Stimulated activated CD8-positive, alpha-beta memory T cell treated with anti-CD3 and anti-CD28 coated beads, Interleukin-2, amount 100 ng/mL, for 48 hours (primary cell): ENCODE results near the gene HK1.

ENCODE experiments used
- DNase-seq, 2 donors: peaks; one replicate each; pipeline ENCODE4 v3.0.0-alpha.2; 2020; ENCODE audit warnings: low read depth in 2 of 2

The HK1 gene

GRCh38 chr10:69419096-69419743 lies 140.9 kb downstream of the HK1 start:
- no peak for DNase-seq

DNA sequence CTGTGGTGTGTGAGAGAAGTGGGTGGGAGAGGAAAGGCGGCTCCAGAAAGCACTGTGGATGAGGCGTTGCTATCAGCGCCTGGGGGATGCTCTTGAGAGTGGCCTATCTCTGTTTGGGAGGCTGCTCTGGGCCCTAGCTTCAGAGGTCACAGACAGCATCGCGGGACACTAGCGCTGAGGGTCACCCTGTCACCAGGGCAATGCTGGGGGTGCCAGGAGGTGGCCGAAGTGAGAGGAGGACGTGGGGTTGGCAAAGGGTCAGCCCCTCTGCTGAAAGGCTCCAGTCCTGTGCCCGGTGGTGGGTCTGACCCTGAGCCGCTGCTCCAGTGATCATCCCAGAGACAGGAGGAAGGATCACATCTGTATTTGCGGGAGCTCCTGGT lies 141.4 kb downstream of the HK1 start:
- no peak for DNase-seq

GRCh38 chr10:69421611-69422308 lies 143.5 kb downstream of the HK1 start:
- DNase-seq = no peak

DNA sequence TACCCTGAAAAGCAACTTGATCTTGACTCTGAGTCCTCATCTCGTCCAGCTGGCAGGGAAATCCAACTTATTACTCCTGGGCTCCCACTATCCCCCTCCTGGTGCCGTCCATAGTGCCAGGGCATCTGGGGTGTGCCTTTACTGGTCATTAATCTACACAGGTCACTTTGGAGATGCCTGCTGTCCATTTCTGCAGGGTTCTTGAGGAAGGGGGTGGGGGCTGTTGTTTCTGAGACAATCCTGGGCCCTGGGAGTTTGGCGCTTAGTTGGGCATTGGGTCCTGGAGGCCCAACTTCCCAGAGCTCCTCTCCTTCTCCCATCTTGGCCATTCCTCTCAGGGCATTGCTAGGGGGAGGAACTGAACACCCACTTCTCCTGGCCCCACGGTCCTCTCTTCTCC lies 144.4 kb downstream of the HK1 start:
- no peak for DNase-seq

GRCh38 chr10:69425041-69425440 lies 146.7 kb downstream of the HK1 start:
- DNase-seq = no peak

DNA sequence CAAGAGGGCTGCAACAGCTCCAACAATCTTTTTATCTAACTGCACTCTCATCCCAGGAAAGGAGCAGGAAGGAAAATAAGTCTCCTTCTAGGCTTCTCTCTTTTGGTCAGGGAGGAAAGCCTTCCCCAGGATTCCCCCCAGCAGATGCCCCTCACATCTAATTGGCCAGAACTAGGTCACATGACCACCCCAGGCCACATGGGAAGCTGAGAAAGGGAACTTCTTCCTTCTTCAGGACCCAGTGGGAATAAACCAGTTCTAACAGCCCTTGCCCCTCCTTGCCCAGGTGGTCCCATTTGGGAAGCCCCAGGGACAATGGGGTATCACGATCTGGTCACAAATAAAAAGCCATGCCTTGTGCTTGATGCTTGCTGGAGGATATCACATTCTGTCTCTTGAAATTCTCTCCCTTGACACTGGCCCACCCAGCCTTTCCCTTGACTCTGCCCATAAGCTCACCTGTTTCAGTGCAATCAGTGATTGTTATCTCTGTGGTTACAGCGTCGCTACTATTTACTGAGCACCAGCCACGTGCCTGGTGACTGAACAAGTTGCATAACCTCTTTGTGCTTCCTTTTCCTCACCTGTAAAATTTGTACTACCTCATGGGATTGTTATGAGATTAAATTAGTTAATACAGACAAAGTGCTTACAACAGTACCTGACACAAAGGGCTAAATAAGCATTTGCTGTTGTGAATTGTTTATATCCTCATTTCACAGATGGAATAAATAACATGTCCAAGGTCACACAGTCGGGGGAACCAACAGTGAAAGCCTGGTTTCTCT lies 147.4 kb downstream of the HK1 start:
- no peak for DNase-seq

GRCh38 chr10:69426376-69426727 lies 148.1 kb downstream of the HK1 start:
- no peak for DNase-seq

GRCh38 chr10:69428165-69428564 lies 149.9 kb downstream of the HK1 start:
- no peak for DNase-seq

- DNase-seq = no peak
Observed at GRCh38 chr10:69434169-69434568, 155.9 kb downstream of the HK1 start.

DNA sequence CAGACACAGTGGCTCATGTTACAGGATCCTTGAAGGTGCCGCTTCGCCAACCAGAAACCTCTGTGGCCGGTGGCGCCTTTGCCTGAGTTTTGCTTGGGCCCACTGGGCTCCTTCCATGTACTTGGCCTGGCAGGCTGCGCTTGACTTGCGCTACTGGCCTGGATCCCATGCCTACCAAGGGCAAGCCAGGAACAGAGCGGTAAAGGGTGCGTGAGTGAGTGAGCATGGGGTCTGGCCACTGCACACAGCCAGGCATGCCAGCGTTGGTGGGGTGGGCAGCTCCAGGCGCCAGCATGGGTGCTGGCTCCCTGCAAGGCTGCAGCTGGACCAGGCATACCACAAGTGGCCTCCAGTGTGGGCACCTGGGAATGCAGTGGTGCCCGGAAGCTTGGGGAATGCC lies 156.6 kb downstream of the HK1 start:
- no peak for DNase-seq

DNA sequence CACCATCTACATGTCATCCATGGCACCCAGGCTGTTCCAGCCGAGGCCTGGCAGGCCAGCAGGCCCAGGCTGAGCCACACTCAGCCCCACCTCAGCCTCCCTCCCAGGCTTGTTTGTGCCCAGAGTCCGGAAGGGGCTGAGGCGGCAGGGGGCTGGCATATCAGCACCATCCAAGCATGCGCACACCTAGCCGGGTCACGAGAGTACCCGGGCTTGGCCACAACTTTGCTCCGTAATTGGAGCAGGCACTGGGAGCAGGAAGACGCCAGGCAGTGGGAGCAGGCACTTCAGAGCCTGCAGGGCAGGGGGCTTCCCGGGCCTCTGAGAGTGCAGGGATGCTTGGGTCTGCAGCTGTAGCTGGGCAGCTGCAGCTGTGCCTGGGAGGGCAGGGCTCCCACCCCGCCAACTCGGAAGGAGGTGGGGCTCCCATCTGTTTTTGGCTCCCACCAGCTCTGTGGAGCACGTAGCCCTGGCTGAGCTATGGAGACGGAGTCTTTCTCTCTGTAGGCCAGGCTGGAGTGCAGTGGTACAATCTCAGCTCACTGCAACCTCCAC lies 157.7 kb downstream of the HK1 start:
- no peak for DNase-seq

GRCh38 chr10:69437321-69438259 lies 159.3 kb downstream of the HK1 start:
- no peak for DNase-seq

GRCh38 chr10:69438536-69439349 lies 160.4 kb downstream of the HK1 start:
- no peak for DNase-seq

DNA sequence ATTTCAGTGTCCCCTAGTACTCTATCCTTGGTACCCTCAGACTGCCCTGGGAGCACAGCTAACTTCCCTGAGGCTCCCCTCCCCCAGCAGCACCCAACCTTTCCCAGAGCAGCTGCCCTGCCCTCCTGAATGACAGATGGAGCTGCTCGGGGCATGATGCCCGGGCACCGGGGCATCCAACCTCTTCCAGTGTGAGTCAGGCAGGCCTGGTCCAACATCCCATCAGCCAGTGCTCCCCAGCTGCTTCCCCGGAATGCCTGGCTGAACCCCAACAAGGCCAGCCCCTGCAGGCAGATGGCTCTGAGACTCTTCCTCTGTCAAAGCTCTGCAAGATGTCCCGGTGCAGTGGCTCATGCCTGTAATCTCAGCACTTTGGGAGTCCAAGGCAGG lies 161.0 kb downstream of the HK1 start:
- no peak for DNase-seq

DNA sequence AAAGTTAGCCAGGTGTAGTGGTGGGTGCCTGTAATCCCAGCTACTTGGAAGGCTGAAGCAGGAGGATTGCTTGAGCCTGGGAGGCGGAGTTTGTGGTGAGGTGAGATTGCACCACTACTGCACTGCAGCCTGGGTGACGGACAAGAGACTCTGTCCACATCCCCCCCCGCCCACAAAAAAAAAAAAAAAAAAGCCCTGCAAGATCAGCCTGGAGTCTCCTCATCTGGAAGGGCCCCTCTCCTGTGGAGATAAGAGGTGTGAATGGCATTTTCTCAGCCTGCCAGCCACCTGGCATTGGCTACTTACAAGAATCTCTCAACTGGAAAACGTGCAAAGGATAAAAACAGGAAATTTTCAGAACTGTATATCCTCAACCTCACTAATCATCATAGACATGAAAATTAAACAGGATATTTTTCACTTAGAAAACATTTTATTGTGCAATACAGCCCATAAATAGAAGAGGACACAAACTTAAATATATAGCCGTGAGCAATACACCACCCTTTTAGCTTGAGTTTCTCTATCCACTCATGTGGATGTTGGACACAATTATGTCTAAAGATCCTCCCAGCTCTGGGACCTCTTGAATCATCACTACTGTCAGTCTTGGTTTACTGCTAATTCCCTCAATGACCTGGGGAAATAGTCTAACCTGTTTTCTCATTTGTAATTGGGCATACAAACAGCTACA lies 161.7 kb downstream of the HK1 start:
- no peak for DNase-seq

DNA sequence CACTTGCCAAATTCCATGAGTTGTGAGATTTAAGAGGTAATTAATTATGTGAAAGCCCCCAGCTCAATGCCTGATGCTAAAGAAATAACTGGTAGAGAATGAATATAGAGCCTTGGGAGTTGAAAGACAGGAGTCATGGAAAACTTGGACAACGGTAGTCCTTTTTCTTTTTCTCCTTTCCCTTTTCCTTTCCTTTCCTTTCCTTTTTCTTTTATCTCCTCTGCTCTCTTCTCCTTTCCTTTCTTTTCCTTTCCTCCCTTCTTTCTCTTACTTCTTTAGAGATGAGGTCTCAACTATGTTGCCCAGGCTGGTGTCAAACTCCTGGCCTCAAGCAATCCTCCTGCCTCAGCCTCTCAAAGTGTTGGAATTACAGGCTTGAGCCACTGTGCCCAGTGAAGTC lies 165.1 kb downstream of the HK1 start:
- DNase-seq = no peak

- no peak for DNase-seq
Observed at GRCh38 chr10:69445041-69445440, 166.7 kb downstream of the HK1 start.

GRCh38 chr10:69446229-69446628 lies 167.9 kb downstream of the HK1 start:
- no peak for DNase-seq

- no peak for DNase-seq
Observed at GRCh38 chr10:69446650-69447151, 168.4 kb downstream of the HK1 start.

- DNase-seq = peak in 1 of 2 donors; percentile 30
Observed at GRCh38 chr10:69449841-69450240, 171.5 kb downstream of the HK1 start.
